Loucy (cell line): ENCODE measurements around the gene PSME3.

ENCODE experiments used
- CTCF ChIP-seq: fragments of 200-600 bp; sonication (generic); conservative IDR thresholded peaks from 2 replicates; pipeline ENCODE4 v1.5.1; 2014; ENCODE audit warnings: mild to moderate bottlenecking, antibody characterized with exemption, low read length
- EZH2phosphoT487 ChIP-seq: fragments of 200-600 bp; IDR thresholded peaks from 2 replicates; pipeline ENCODE4 v1.6.1; 2018; ENCODE audit warnings: antibody characterized with exemption, mild to moderate bottlenecking, moderate library complexity, borderline replicate concordance

- TF ChIP-seq EZH2phosphoT487 (no peak), CTCF (peak; percentile 96)
Measured at GRCh38 chr17:42819939-42820535, 13.2 kb upstream of the PSME3 start.
